ENCODE measurements around the gene DHRS7B. TPM values are rescaled to one million over a fixed set of nuclear protein-coding genes. Genes with fewer than 3 reads are reported as not detected.
"Not testable (repeated sequence)": the region's sequence is repeated elsewhere in the genome, so short reads cannot be mapped to it uniquely, and the experiment has no call there.

Gene DHRS7B
- total RNA-seq, 4 donors from 2014 or later: 17.0 to 44.2 (median 37.4) TPM

GRCh38 chr17:21218101-21218500 lies 91.3 kb downstream of the DHRS7B start:
- peaks cover 0 to 26% (median 3%) of the 10 kb centered on the region in 3 donors for H3K4me1 ChIP-seq
- H3K9me3 ChIP-seq: peaks cover 0 to 7% (median 0%) of the 10 kb centered on the region in 3 donors
- TF ChIP-seq CTCF (IDR thresholded peaks at IDR 0.05) (no peak), POLR2A (IDR thresholded peaks at IDR 0.05) (no peak), EP300 (IDR thresholded peaks at IDR 0.05) (no peak), POLR2AphosphoS5 (IDR thresholded peaks at IDR 0.05) (no peak)
- peaks cover 0 to 30% of the 10 kb centered on the region in 2 donors for H3K36me3 ChIP-seq
- H3K27me3 ChIP-seq: no peaks in the 10 kb centered on the region
- H3K4me3 ChIP-seq: no peak overlapping the region
- ATAC-seq: no peak
- 78 to 88% methylated on average over 1 to 3 of the region's 3 CpGs for WGBS, 2 donors (ENCODE audit: low coverage in 1 of 2)
- no peak overlapping the region for H3K27ac ChIP-seq

DNA sequence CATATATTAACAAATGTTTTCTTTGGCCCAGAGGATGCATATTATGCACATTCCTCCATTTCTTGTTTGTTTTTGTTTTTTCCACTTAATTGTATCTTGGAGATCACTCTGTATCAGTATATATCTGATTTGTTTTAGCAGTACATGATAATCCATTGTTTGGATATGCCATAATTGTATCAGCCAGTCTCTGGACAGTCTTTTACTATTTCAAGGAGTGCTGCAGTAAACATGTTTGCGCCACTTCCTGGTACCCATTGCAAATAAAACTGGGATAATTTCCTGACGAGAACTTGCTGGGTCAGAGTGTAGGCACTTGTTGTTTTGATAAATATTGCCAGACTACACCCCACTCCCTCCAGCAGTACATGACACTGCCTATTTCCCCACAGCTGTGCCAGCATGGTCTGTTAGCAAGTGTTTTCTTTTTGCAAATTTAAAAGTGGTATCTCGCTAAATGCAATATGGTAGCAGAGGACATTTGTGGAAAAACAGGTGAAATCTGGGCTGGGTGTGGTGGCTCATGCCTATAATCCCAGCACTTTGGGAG lies 92.1 kb downstream of the DHRS7B start:
- no peak for ATAC-seq
- Histone ChIP-seq H3K9me3 (peaks cover 0 to 7% (median 0%) of the 10 kb centered on the region in 3 donors), H3K4me3 (no peak overlapping the region), H3K36me3 (peaks cover 0 to 31% of the 10 kb centered on the region in 2 donors), H3K27ac (no peak overlapping the region), H3K4me1 (peaks cover 0 to 21% (median 3%) of the 10 kb centered on the region in 3 donors), H3K27me3 (no peaks in the 10 kb centered on the region)
- WGBS, 2 donors (ENCODE audit: low coverage in 1 of 2): 88 to 91% methylated on average over 3 of the region's 3 CpGs
- TF ChIP-seq EP300 (IDR thresholded peaks at IDR 0.05) (no peak), POLR2AphosphoS5 (IDR thresholded peaks at IDR 0.05) (no peak), POLR2A (IDR thresholded peaks at IDR 0.05) (no peak), CTCF (IDR thresholded peaks at IDR 0.05) (no peak)

- H3K27me3 ChIP-seq: no peaks in the 10 kb centered on the region
- peaks cover 0 to 7% (median 0%) of the 10 kb centered on the region in 3 donors for H3K9me3 ChIP-seq
- H3K4me1 ChIP-seq: no peaks in the 10 kb centered on the region
- WGBS, 2 donors (ENCODE audit: low coverage in 1 of 2): 93% methylated on average over 3 of the region's 6 CpGs; no CpG with 5 or more reads in 1 of the 2 donors
- no peak overlapping the region for H3K27ac ChIP-seq
- no peak for TF ChIP-seq EP300 (IDR thresholded peaks at IDR 0.05)
- TF ChIP-seq POLR2AphosphoS5 (IDR thresholded peaks at IDR 0.05): no peak
- TF ChIP-seq CTCF (IDR thresholded peaks at IDR 0.05): no peak
- TF ChIP-seq POLR2A (IDR thresholded peaks at IDR 0.05): no peak
- no peak overlapping the region for H3K4me3 ChIP-seq
- peaks cover 0 to 27% of the 10 kb centered on the region in 2 donors for H3K36me3 ChIP-seq
- no peak for ATAC-seq
Measured at GRCh38 chr17:21223086-21223485, 96.3 kb downstream of the DHRS7B start.

GRCh38 chr17:21227277-21227676 lies 100.5 kb downstream of the DHRS7B start:
- not testable (repeated sequence) for H3K27ac ChIP-seq, ATAC-seq, H3K4me1 ChIP-seq, H3K27me3 ChIP-seq, H3K4me3 ChIP-seq, H3K36me3 ChIP-seq, H3K9me3 ChIP-seq
- 90 to 93% methylated on average over 5 of the region's 11 CpGs for WGBS, 2 donors (ENCODE audit: low coverage in 1 of 2)

DNA sequence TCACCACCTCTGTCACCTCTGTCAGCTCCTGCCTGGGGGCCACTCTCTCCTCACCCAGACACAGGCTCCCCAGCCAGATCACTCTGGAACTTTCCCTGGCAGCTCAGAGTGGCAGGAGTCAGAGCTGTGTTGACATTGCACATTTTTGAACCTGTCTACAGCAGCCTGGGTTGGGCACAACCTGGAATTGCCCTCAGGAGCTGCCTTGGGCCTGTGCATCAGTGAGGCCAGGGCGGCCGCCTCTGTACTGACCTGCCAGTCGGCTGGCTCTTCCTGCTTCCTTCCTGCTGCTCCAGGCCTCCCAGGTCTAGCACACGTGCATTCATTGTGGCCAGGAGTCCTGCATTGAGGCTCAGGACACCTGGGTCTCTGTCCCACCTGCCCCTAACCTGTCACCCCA lies 101.3 kb downstream of the DHRS7B start:
- no peaks in the 10 kb centered on the region for H3K27me3 ChIP-seq
- no peaks in the 10 kb centered on the region for H3K4me1 ChIP-seq
- H3K9me3 ChIP-seq: peaks cover 0 to 8% (median 0%) of the 10 kb centered on the region in 3 donors
- ATAC-seq: no peak
- H3K27ac ChIP-seq: no peak overlapping the region
- peaks cover 0 to 1% of the 10 kb centered on the region in 2 donors for H3K36me3 ChIP-seq
- TF ChIP-seq EP300 (IDR thresholded peaks at IDR 0.05) (no peak), POLR2A (IDR thresholded peaks at IDR 0.05) (no peak), POLR2AphosphoS5 (IDR thresholded peaks at IDR 0.05) (no peak), CTCF (IDR thresholded peaks at IDR 0.05) (no peak)
- H3K4me3 ChIP-seq: no peak overlapping the region
- WGBS, 2 donors (ENCODE audit: low coverage in 1 of 2): no CpG with 5 or more reads among the region's 4 CpGs
